BJ (cell line): ENCODE results near the gene PRKAR2B. TPM values are rescaled to one million over a fixed set of nuclear protein-coding genes. Genes with fewer than 3 reads are reported as not detected.

Source experiments
- CTCF ChIA-PET: fragments of 350-600 bp; formaldehyde crosslinking; extraction: SDS; loops from one replicate; lab custom pipeline; 2021; ENCODE audit warnings: antibody characterized with exemption, inconsistent platforms; lab: Yijun Ruan, JAX
- POLR2A ChIA-PET: fragments of 300-600 bp; sonication (Branson Sonifier 250); formaldehyde crosslinking; extraction: SDS; loops from one replicate; lab custom pipeline; 2021; ENCODE audit warnings: antibody characterized with exemption; lab: Charles Lee
- DNase-seq: peaks from one replicate; pipeline ENCODE4 v3.0.0-alpha.2; 2011; ENCODE audit warnings: low read depth
- H3K27me3 ChIP-seq: 2 replicates; pipeline ENCODE4 v1.6.0; 2011; ENCODE audit warnings: low read length; ENCODE audit not compliant: control insufficient read depth, insufficient read depth
- H3K36me3 ChIP-seq: 2 replicates; pipeline ENCODE4 v1.5.1; 2011; ENCODE audit warnings: low read length; ENCODE audit not compliant: control insufficient read depth, insufficient read depth
- H3K4me3 ChIP-seq: 2 replicates; pipeline ENCODE4 v1.5.1; 2011; ENCODE audit warnings: low read depth, mild to moderate bottlenecking, control low read depth, low read length
- polyA plus RNA-seq: library from polyadenylated mRNA; depleted of rRNA; stranded (reverse); fragments of >200 nt; gene quantifications from 2 replicates; pipeline ENCODE4 v1.2.3, GENCODE V29; 2011
- TF ChIP-seq, protein P1 (sequence below): IDR thresholded peaks from 2 replicates; pipeline ENCODE4 v1.5.1; 2011; ENCODE audit warnings: low read depth, mild to moderate bottlenecking, control low read depth, inconsistent platforms, low read length, moderate library complexity; ENCODE audit not compliant: insufficient read depth

Gene PRKAR2B
- polyA plus RNA-seq, 1 experiment, result 2.6 TPM

DNA sequence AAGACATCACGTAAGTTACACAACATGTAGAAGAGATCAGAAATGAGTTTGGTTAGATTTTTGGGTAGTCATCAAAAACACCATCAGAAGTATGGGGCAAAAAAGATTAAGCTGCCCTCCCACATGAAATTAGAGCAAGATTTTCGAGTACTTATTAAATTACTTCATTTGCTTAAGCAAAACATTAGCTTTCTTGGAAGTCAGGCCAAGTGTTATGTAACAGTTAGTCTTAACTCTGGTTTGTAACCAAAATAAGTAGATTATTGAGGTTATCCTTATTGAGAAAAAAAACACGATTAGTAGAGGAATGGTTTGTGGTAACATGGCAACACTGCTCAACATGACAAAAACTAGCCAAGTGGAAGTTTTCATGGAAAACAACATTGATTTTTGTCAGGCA is 162.2 kb downstream of the PRKAR2B start:
- ChIA-PET POLR2A (no interaction called here), CTCF (interaction anchor here (0.8 kb wide), 1 partner anchor 294 kb away, joined by 4 read pairs; no protein-coding TSS in a partner anchor)
- TF ChIP-seq, protein P1, sequence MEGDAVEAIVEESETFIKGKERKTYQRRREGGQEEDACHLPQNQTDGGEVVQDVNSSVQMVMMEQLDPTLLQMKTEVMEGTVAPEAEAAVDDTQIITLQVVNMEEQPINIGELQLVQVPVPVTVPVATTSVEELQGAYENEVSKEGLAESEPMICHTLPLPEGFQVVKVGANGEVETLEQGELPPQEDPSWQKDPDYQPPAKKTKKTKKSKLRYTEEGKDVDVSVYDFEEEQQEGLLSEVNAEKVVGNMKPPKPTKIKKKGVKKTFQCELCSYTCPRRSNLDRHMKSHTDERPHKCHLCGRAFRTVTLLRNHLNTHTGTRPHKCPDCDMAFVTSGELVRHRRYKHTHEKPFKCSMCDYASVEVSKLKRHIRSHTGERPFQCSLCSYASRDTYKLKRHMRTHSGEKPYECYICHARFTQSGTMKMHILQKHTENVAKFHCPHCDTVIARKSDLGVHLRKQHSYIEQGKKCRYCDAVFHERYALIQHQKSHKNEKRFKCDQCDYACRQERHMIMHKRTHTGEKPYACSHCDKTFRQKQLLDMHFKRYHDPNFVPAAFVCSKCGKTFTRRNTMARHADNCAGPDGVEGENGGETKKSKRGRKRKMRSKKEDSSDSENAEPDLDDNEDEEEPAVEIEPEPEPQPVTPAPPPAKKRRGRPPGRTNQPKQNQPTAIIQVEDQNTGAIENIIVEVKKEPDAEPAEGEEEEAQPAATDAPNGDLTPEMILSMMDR, result no peak
- no peaks in the 10 kb centered on the region for H3K27me3 ChIP-seq
- DNase-seq, result no peak
- H3K36me3 ChIP-seq, result peaks cover 8% of the 10 kb centered on the region
- H3K4me3 ChIP-seq, result no peak overlapping the region

DNA sequence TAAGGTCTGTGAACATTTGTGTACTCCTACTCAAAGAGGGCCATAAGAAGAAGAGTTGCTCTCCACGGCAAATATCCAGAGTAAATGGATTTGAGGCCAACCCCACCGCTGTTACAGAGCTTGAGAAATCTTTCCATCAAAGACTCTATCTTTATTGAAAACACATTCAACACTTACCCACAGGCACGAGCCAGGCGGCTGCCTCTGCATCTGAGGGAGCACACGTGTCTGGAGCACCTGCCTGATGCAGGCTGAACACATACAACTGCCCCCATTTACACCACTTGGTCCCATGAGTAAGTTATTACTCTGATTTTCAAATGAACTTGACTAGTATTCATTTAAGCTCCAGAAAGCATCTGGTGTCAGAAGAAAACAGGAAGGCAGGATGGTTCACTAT is 163.0 kb downstream of the PRKAR2B start:
- ChIA-PET POLR2A (no interaction called here), CTCF (no interaction called here)

DNA sequence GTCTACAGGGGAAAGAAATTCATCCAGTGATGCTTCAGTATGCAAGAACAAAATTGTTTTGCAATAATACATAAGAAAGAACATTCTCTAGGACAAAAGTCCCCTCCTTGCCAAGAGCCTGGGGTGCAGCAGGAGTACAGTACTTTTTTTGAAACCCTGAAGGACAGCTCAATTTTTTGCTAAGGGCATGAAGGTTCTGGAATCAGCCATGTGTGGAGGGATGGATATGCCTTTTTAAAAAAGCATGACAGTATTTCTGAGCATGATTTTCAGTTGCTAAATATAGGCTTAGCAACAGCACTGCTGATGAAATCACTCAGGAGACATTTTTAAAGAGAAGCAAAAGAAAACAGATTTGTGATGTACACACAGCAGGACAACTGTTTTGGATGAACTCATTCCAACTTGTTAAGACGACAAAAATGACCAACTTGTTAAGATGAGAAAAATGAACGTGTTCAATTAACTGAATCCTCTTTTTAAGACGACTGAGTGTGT is 163.6 kb downstream of the PRKAR2B start:
- TF ChIP-seq, protein P1, result no peak
- no peak overlapping the region for H3K4me3 ChIP-seq
- H3K36me3 ChIP-seq, result peaks cover 6% of the 10 kb centered on the region
- ChIA-PET CTCF (interaction anchor here (0.8 kb wide), 1 partner anchor 17 kb away, joined by 3 read pairs; no protein-coding TSS in a partner anchor), POLR2A (no interaction called here)
- peak; percentile 32 for DNase-seq
- H3K27me3 ChIP-seq, result no peaks in the 10 kb centered on the region

More for the DNA sequence above, 163.0 kb downstream of the PRKAR2B start:
- no peak for DNase-seq
- TF ChIP-seq, protein P1, result no peak
- Histone ChIP-seq H3K4me3 (no peak overlapping the region), H3K27me3 (no peaks in the 10 kb centered on the region), H3K36me3 (peaks cover 6% of the 10 kb centered on the region)

DNA sequence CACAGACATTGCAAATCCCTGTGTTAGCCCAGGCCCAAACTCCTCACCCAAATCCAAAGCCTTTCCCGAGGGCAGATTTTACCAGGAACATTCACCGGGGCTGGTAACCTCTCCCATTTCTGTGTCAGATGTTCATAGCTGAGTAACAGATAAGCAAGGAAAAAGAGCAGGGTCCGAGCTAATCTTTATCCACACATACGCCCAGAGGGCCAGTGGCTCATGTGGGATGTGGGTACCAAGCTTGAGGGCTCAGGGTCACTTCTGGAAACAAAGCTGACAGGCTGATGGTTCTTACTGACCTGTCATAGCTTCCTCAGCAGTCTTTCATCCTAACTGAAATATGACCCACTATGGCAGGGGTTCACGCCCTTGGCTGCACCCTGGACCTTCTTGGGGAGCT is 164.1 kb downstream of the PRKAR2B start:
- CTCF ChIA-PET, result interaction anchor here (0.8 to 1.9 kb wide), 3 partner anchors 11 to 17 kb away, joined by 3 to 4 read pairs (median 4); no protein-coding TSS in a partner anchor
- Histone ChIP-seq H3K27me3 (no peaks in the 10 kb centered on the region), H3K4me3 (no peak overlapping the region), H3K36me3 (peaks cover 6% of the 10 kb centered on the region)
- TF ChIP-seq, protein P1, result no peak
- POLR2A ChIA-PET, result no interaction called here
- no peak for DNase-seq

DNA sequence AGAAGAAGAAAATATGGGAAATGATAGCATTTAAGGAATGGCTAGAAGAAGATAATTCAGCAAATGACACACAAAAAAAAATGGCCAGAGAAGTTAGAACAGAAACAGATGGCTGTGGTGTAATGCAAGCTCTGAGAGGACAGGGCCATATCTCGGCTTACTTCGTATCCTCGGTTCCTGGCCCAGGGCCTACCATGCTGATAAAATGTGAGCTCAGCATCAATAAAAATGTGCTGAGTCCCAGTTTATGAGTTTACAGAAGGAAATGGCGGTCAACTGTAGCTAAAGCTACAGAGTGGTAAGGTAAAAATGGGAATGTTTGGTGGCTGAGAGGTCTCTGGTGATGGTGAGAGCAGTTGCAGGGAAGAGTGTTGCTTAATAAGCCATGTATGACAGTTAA is 165.1 kb downstream of the PRKAR2B start:
- peaks cover 5% of the 10 kb centered on the region for H3K36me3 ChIP-seq
- H3K27me3 ChIP-seq, result no peaks in the 10 kb centered on the region
- ChIA-PET CTCF (interaction anchor here (0.7 to 1.9 kb wide), 3 partner anchors 10 to 1352 kb away, joined by 3 to 4 read pairs (median 4); no protein-coding TSS in a partner anchor), POLR2A (no interaction called here)
- DNase-seq, result no peak
- TF ChIP-seq, protein P1, result no peak
- H3K4me3 ChIP-seq, result no peak overlapping the region
